Epithelial cell of esophagus (primary cell): Measurements from ENCODE around the gene ANKS1B.

Source experiments
- DNase-seq: peaks from one replicate; pipeline ENCODE4 v3.0.0; 2010; ENCODE audit warnings: low read depth
- H3K4me3 ChIP-seq: 2 replicates; pipeline ENCODE4 v1.5.1; 2011; ENCODE audit warnings: mild to moderate bottlenecking, low read length, control low read depth
- CTCF ChIP-seq: IDR thresholded peaks from 2 replicates; pipeline ENCODE4 v1.5.1; 2011; ENCODE audit warnings: low read depth, mild to moderate bottlenecking, low read length, control low read depth, inconsistent platforms; ENCODE audit not compliant: insufficient read depth; ENCODE audit errors: missing control alignments

Gene ANKS1B

GRCh38 chr12:99374023-99374422, 610.7 kb downstream of the ANKS1B start:
- no peak overlapping the region for H3K4me3 ChIP-seq
- no peak for TF ChIP-seq CTCF
- DNase-seq, result no peak

- no peak for DNase-seq
- H3K4me3 ChIP-seq, result no peak overlapping the region
- no peak for TF ChIP-seq CTCF
Measured at GRCh38 chr12:99372257-99372920, 612.3 kb downstream of the ANKS1B start.

- no peak for DNase-seq
- no peak overlapping the region for H3K4me3 ChIP-seq
- no peak for TF ChIP-seq CTCF
Measured at GRCh38 chr12:99370421-99371138, 614.2 kb downstream of the ANKS1B start.

GRCh38 chr12:99367181-99367580, 617.6 kb downstream of the ANKS1B start:
- DNase-seq, result no peak
- H3K4me3 ChIP-seq, result no peak overlapping the region
- TF ChIP-seq CTCF, result no peak

- no peak for DNase-seq
- no peak for TF ChIP-seq CTCF
Measured at GRCh38 chr12:99352269-99352668, 632.5 kb downstream of the ANKS1B start.

GRCh38 chr12:99343960-99344359, 640.8 kb downstream of the ANKS1B start:
- H3K4me3 ChIP-seq, result no peak overlapping the region
- DNase-seq, result no peak
- TF ChIP-seq CTCF, result no peak

More at GRCh38 chr12:99352269-99352668, 632.5 kb downstream of the ANKS1B start:
- no peak overlapping the region for H3K4me3 ChIP-seq
